GM23248 (cell line): ENCODE measurements around the gene ASXL1. TPM values are rescaled to one million over a fixed set of nuclear protein-coding genes. Genes with fewer than 3 reads are reported as not detected.
A peak's percentile ranks its signal among the peaks of the same experiment; 100 is the strongest.

ENCODE experiments used
- DNase-seq: peaks from one replicate; pipeline ENCODE4 v3.0.0-alpha.2; 2015
- H2AFZ ChIP-seq: fragments of 200-600 bp; sonication (generic); 2 replicates; pipeline ENCODE4 v1.6.1; 2016; ENCODE audit warnings: antibody characterized with exemption
- H3F3A ChIP-seq: fragments of 200-600 bp; sonication (generic); 2 replicates; pipeline ENCODE4 v1.6.1; 2016; ENCODE audit warnings: mild to moderate bottlenecking, antibody characterized with exemption, mixed run types; ENCODE audit not compliant: insufficient read depth
- H3K27ac ChIP-seq: fragments of 200-600 bp; sonication (generic); 2 replicates; pipeline ENCODE4 v1.5.1; 2016; ENCODE audit warnings: mild to moderate bottlenecking
- H3K27me3 ChIP-seq: fragments of 200-600 bp; sonication (generic); replicated peaks from 2 replicates; pipeline ENCODE4 v1.6.1; 2016; ENCODE audit warnings: mild to moderate bottlenecking; ENCODE audit not compliant: insufficient read depth
- H3K36me3 ChIP-seq: fragments of 200-600 bp; sonication (generic); 2 replicates; pipeline ENCODE4 v1.6.1; 2016; ENCODE audit warnings: low read depth, mild to moderate bottlenecking
- H3K4me1 ChIP-seq: fragments of 200-600 bp; sonication (generic); 2 replicates; pipeline ENCODE4 v1.6.1; 2016; ENCODE audit warnings: mild to moderate bottlenecking; ENCODE audit not compliant: insufficient read depth
- H3K4me2 ChIP-seq: fragments of 200-600 bp; sonication (generic); one replicate; pipeline ENCODE4 v1.6.1; 2016; ENCODE audit warnings: mild to moderate bottlenecking; ENCODE audit not compliant: unreplicated experiment
- H3K4me3 ChIP-seq: fragments of 200-600 bp; sonication (generic); 2 replicates; pipeline ENCODE4 v1.5.1; 2016; ENCODE audit warnings: mild to moderate bottlenecking
- H3K79me2 ChIP-seq: fragments of 200-600 bp; sonication (generic); 2 replicates; pipeline ENCODE4 v1.6.1; 2016; ENCODE audit warnings: mild to moderate bottlenecking; ENCODE audit not compliant: insufficient read depth
- H3K9ac ChIP-seq: fragments of 200-600 bp; sonication (generic); 2 replicates; pipeline ENCODE4 v1.6.1; 2016; ENCODE audit warnings: mild to moderate bottlenecking
- H3K9me2 ChIP-seq: fragments of 200-600 bp; sonication (generic); 2 replicates; pipeline ENCODE4 v1.6.1; 2016; ENCODE audit warnings: mixed run types, mild to moderate bottlenecking, moderate library complexity; ENCODE audit not compliant: insufficient read depth
- H3K9me3 ChIP-seq: fragments of 200-600 bp; sonication (generic); one replicate; pipeline ENCODE4 v1.6.1; 2017; ENCODE audit warnings: low read depth
- H4K20me1 ChIP-seq: fragments of 200-600 bp; sonication (generic); 2 replicates; pipeline ENCODE4 v1.6.0; 2016; ENCODE audit not compliant: insufficient read depth
- EZH2 ChIP-seq: fragments of 200-600 bp; sonication (generic); IDR thresholded peaks from 2 replicates; pipeline ENCODE4 v1.6.1; 2018; ENCODE audit warnings: antibody characterized with exemption, mild to moderate bottlenecking; ENCODE audit not compliant: insufficient read depth, poor library complexity, severe bottlenecking
- EZH2phosphoT487 ChIP-seq: fragments of 200-600 bp; sonication (generic); IDR thresholded peaks from 2 replicates; pipeline ENCODE4 v1.6.1; 2018; ENCODE audit warnings: antibody characterized with exemption, moderate library complexity, mild to moderate bottlenecking, low read depth; ENCODE audit not compliant: insufficient read depth
- WGBS, 2 experiments: methylation state at CpG; one replicate each; pipeline ENCODE4 v1.1.6; 2015 to 2017; ENCODE audit warnings: low lambda C conversion rate in 2 of 2, low coverage in 1 of 2; ENCODE audit errors: missing lambda C conversion rate in 2 of 2; 5-methylcytosine and 5-hydroxymethylcytosine counted together
- in situ Hi-C: fragments of 300-500 bp; cut with MboI; formaldehyde crosslinking; loops from 2 replicates; pipeline ENCODE4 v1.15.0; 2020
- polyA plus RNA-seq: library from polyadenylated mRNA; unstranded; fragments of >200 nt; fragmentation: Nextera tagmentation; extraction: Ambion mirVana; gene quantifications from 2 replicates; pipeline ENCODE4 v1.2.1, GENCODE V29; 2016
- total RNA-seq: library from RNA; depleted of rRNA; stranded (reverse); fragments of >200 nt; shearing (Covaris generic); gene quantifications from 2 replicates; pipeline ENCODE4 v1.2.3, GENCODE V29; 2014

The ASXL1 gene
- total and polyA plus RNA-seq, 2 experiments from 2014 or later, result 13.8 to 39.9 TPM

- Histone ChIP-seq H3K27me3 (no peaks in the 10 kb centered on the region), H3K79me2 (peaks cover 10% of the 10 kb centered on the region), H4K20me1 (no peaks in the 10 kb centered on the region), H3K27ac (no peak overlapping the region), H3K4me2 (no peak overlapping the region), H3F3A (peaks cover 20% of the 10 kb centered on the region), H3K36me3 (peaks cover 5% of the 10 kb centered on the region; the same call in 1 of the 2 replicates), H2AFZ (no peak overlapping the region), H3K9me2 (no peaks in the 10 kb centered on the region), H3K4me1 (no peaks in the 10 kb centered on the region), H3K9ac (no peak overlapping the region), H3K4me3 (no peak overlapping the region), H3K9me3 (no peaks in the 10 kb centered on the region)
- peak; percentile 23 for DNase-seq
- WGBS, 2 experiments, result 37 to 44% methylated on average over 12 to 13 of the region's 13 CpGs
- TF ChIP-seq EZH2phosphoT487, result no peak
- no peak for TF ChIP-seq EZH2
- in situ Hi-C loops, result no loop called here
Observed at GRCh38 chr20:32448306-32449056, 90.3 kb downstream of the ASXL1 start.

GRCh38 chr20:32449057-32449889 lies 91.1 kb downstream of the ASXL1 start:
- in situ Hi-C loops, result no loop called here
- 76 to 81% methylated on average over 9 of the region's 9 CpGs for WGBS, 2 experiments
- DNase-seq, result no peak
- H3K27me3 ChIP-seq, result no peaks in the 10 kb centered on the region
- H3K27ac ChIP-seq, result no peak overlapping the region
- H3K79me2 ChIP-seq, result peaks cover 4% of the 10 kb centered on the region; the same call in 1 of the 2 replicates
- no peak overlapping the region for H2AFZ ChIP-seq
- no peaks in the 10 kb centered on the region for H3K9me2 ChIP-seq
- TF ChIP-seq EZH2 (no peak), EZH2phosphoT487 (no peak)
- H3K4me3 ChIP-seq, result no peak overlapping the region
- no peak overlapping the region for H3K4me2 ChIP-seq
- peaks cover 2% of the 10 kb centered on the region; the same call in 1 of the 2 replicates for H3K36me3 ChIP-seq
- H3K9ac ChIP-seq, result no peak overlapping the region
- H4K20me1 ChIP-seq, result no peaks in the 10 kb centered on the region
- H3K4me1 ChIP-seq, result no peaks in the 10 kb centered on the region
- H3F3A ChIP-seq, result peaks cover 16% of the 10 kb centered on the region; the same call in 1 of the 2 replicates
- H3K9me3 ChIP-seq, result no peaks in the 10 kb centered on the region

DNA sequence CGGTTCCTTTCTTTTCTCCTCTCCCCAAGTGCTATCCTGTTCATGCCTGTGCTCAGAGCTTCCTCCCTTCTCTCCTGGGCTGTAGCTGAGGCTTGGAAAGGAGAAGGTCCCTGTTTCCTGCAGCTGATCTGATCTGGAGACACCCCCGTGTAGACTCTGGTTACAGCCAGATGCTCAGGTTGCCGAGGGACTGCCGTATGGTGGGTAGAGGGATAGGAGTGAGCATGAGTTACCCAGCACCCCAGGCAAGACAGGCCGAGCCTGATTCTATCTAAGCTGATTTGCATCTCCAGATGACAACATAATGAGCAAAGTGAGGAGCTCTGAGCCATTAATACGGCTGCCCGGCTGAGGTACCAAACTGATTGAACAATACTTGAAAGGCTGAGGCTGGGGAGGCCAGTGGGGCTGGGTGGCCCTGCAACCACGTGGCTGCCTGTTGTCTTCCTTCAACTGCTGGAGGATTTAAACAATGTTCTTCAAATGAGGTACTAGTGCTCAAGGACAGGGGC lies 91.8 kb downstream of the ASXL1 start:
- Histone ChIP-seq H4K20me1 (no peaks in the 10 kb centered on the region), H3K4me2 (no peak overlapping the region), H2AFZ (no peak overlapping the region), H3K79me2 (peaks cover 4% of the 10 kb centered on the region; the same call in 1 of the 2 replicates), H3K4me1 (no peaks in the 10 kb centered on the region), H3F3A (peaks cover 12% of the 10 kb centered on the region; the same call in 1 of the 2 replicates), H3K9ac (no peak overlapping the region), H3K9me3 (no peaks in the 10 kb centered on the region), H3K27ac (no peak overlapping the region), H3K4me3 (no peak overlapping the region), H3K9me2 (no peaks in the 10 kb centered on the region), H3K36me3 (no peaks in the 10 kb centered on the region; the same call in 1 of the 2 replicates), H3K27me3 (no peaks in the 10 kb centered on the region)
- WGBS, 2 experiments, result 70 to 79% methylated on average over 8 of the region's 8 CpGs
- DNase-seq, result no peak
- in situ Hi-C loops, result no loop called here
- TF ChIP-seq EZH2 (no peak), EZH2phosphoT487 (no peak)

GRCh38 chr20:32450484-32451061 lies 92.4 kb downstream of the ASXL1 start:
- TF ChIP-seq EZH2phosphoT487 (no peak), EZH2 (no peak)
- no peaks in the 10 kb centered on the region for H3K4me1 ChIP-seq
- no peaks in the 10 kb centered on the region for H4K20me1 ChIP-seq
- 89 to 92% methylated on average over 9 of the region's 9 CpGs for WGBS, 2 experiments
- H3K36me3 ChIP-seq, result no peaks in the 10 kb centered on the region; the same call in 1 of the 2 replicates
- no peaks in the 10 kb centered on the region for H3K9me3 ChIP-seq
- H3K27me3 ChIP-seq, result no peaks in the 10 kb centered on the region
- peaks cover 2% of the 10 kb centered on the region; the same call in 1 of the 2 replicates for H3K79me2 ChIP-seq
- DNase-seq, result no peak
- peaks cover 12% of the 10 kb centered on the region; the same call in 1 of the 2 replicates for H3F3A ChIP-seq
- no peak overlapping the region for H3K4me3 ChIP-seq
- no peak overlapping the region for H2AFZ ChIP-seq
- H3K4me2 ChIP-seq, result no peak overlapping the region
- H3K27ac ChIP-seq, result no peak overlapping the region
- H3K9me2 ChIP-seq, result no peaks in the 10 kb centered on the region
- H3K9ac ChIP-seq, result no peak overlapping the region
- in situ Hi-C loops, result no loop called here
